HG03108 (cell line): ENCODE measurements around the gene NAT14.

ENCODE experiments used
- ATAC-seq: cut with Tn5 transposase; IDR thresholded peaks from one replicate; pipeline ENCODE4 v1.9.1; 2021; ENCODE audit warnings: moderate library complexity; ENCODE audit not compliant: unreplicated experiment

Gene NAT14

DNA sequence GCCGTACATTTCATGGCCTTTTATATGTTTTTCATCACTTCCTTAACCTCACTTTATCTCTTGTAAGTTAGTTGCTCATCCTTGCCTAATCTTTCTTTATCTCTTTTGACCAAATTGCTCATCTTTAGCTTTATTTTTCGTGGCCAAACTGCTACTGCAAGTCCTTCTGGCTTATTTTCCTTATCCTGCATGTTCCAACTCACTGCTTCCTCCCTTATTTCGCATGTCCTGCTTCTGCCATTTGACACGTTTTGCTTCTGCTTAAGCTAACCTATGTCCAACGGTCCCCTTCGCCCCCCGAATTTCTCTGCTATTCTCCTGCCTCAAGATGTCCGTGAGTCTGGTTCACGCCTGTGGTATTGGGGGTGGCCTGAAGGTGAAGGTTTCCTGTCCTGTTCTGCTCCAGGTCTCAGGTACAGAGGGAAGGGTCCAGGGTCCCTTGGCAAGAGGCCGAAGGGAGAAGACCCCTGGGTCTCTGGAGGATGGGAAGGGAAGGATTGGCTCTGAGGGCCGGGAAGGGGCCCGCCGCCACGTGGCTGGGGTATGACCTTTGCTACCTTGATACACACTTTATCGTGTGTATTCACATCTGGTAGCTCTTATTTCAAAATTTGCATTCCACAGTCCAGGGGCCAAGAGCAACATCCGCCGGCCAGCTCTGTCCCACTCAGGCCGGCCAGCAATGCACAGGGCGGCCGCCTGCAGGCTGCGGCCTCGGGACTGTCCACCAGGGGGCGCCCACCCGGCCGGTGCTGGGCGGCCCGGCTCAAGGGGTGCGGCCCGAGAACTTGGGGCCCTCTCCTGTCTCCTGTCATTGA, 17.5 kb upstream of the NAT14 start:
- no peak for ATAC-seq

GRCh38 chr19:55468054-55468393, 17.0 kb upstream of the NAT14 start:
- no peak for ATAC-seq

DNA sequence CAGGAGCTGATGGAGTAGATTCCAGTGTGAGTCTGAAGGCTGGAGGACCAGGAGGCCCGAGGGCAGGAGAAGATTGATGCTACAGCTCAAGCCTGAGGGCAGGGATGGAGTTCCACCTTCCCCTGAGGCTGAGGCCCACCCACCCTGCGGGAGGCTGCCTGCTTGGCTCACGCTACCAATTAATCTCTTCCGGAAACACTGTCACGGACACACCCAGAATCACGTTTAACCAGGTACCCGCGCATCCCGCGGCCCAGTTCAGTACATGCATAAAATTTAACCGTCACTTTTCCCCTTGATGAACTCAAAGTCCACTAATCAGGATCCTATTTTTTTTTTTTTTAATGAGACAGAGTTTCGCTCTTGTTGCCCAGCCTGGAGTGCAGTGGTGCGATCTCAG, 13.7 kb upstream of the NAT14 start:
- no peak for ATAC-seq

GRCh38 chr19:55472463-55472862, 12.5 kb upstream of the NAT14 start:
- ATAC-seq = no peak

DNA sequence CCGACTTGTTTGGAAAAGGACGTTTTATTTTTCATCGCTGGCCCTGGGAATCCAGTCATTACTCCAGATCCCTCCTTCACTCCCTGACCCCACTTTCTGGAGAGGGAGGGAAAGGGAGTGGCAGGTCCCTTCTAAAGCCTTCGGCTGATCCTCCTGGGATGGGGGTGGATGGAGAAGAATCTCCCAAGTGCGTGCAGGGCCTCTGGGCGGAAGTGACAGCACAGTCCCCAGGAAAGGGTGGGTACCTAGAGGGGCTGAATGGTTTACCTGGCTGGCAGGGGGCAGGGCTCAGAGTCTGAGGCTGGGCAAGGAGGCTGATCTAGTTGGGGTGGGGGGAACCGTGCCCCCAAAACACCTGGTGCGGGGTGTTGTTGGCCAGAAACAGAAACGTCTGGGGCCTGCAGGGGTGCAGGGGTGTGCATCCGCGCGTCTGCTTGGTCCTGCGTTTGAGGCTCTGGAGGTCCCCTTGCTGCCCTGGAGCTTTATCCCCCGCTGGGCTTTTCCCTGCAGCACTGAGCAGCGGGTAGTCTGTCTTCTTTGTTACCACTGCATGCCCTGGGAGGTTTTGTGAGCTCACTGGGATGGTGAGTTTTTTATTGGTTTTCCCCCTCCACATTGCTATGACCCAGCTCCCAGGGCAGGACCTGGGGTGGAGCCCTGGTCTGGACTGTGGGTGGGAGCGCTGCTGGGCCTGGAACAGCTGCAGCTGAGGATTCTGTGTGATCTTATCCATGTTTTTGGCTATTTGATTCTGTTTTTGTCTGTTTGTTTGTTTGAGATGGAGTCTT, 11.6 kb upstream of the NAT14 start:
- no peak for ATAC-seq

DNA sequence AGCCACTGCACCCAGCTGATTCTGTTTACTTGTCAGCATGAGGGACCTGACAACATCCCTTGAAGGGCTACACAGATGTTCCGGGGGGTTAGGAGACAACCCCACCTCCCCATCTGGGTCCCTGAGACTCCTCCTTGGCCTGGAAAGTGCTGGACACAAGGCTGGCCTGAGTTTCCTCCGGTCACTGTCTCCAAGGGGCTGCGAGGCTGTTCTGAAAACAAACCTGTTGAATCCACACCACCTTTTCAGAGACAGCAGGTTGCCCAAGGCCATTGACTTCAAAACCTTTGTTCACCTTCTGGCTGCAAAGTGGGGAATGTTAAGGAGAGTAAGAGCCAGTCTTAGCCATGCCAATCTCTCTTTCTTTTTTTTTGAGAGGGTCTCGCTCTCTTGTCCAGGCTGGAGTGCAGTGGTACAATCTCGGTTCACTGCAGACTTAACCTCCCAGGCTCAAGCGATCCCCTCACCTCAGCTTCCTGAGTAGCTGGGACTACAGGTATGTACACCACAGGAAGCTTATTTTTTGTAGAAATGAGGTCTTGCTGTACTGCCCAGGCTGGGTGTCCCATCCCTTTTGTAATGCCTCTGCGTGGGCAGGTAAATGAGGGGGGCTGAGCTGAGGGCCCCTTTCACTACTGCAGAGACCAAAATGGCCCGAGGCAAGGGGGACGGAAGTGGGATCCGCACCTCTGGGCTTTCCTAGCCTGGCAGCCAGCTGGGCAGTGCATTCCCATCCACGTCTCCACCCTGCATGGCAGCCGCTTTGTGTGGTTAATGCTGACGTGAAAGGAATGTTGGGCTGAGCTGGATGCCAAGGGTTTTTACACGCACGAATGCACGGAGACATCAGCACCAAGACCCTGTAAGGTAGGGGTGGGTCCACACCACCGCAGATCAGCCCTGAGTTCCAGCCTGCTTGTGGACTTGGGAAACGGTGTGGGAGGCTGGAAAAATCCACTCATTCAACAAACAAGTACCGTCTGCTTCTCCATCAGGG, 10.4 kb upstream of the NAT14 start:
- ATAC-seq = no peak

- ATAC-seq = peak; percentile 86
Observed at GRCh38 chr19:55476100-55476775, 8.8 kb upstream of the NAT14 start, which contains the start of gene ZNF628. Gene ZNF628, plus strand, starts transcription at chr19:55476617. Its CDS starts 3,294 bp downstream, at chr19:55479911.

- ATAC-seq = no peak
Observed at GRCh38 chr19:55477905-55478304, 7.1 kb upstream of the NAT14 start.

DNA sequence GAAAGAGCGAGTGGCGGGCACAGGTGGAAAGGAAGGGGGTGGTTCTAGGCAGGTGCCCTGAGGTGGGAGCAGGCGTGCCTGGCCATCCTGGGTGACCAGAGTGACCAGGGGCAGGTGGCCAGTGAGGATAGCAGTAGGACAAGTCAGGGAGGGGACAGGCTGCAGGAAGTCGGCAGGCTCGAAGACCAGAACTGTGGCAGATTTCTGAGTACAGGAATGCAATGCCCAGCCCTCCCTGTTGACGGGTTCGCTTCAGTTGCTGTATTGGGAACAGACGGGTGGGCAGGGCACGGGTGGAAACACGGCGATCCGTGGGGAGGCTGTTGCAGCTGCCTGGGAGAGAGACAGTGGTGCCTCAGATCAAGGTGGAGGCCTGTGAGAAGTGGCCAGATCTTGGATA, 6.6 kb upstream of the NAT14 start:
- no peak for ATAC-seq

DNA sequence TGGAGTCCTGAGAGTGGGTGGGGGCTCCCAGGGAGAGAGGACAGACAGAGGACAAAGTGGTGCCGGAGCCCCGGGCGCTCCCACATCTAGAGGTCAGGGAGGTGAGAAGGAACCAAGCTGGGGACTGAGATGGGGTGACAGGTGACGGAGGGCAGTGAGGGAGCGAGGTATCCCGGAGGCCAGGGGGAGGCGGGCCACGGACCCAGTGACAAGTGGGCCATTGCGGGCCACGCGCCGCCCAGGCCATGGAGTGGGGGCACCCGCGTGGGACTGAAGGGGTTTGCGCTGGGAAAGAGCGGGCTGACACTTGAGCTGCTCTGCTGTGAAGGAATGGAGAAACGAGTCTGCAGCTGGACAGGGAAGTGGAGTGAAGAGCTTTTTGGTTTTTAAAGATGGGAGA, 5.9 kb upstream of the NAT14 start:
- ATAC-seq = no peak

DNA sequence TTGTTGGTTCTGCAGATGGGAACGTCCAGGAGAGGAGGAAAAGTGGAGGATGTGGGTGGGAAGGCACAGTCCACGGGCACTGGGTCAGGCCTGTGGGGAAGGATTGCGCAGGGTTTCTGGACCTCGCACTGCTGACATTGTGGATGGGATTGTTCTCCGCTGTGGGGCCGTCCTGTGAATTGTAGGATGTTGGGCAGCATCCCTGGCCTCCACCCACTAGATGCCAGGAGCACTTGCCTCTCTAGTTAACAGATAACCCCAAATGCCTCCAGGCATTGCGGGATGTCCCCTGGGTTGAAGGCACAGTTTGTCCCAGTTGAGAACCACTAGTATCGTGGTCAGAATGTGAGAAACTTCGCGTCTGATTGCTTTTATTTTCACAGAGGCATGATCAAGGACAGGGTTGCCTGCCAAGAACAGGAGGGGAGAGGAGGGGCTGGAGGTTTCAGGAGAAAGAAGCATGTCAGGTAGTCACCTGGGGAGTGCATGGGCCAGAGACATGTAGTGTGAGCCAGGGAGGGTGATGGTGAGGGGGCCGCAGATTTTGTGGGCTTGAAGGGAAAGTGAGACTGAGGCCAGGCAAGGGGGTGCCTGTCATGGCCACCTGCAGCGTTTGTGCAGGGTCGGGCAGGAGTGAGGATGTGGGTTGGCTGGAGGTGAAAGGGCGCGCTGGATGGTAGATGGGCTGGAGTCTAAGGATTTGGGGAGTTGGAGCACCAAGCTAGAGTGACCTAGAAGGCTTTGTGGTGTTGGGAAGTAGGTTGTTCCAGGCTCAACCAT, 5.3 kb upstream of the NAT14 start:
- no peak for ATAC-seq

- ATAC-seq = no peak
Observed at GRCh38 chr19:55481148-55481793, 3.7 kb upstream of the NAT14 start.

DNA sequence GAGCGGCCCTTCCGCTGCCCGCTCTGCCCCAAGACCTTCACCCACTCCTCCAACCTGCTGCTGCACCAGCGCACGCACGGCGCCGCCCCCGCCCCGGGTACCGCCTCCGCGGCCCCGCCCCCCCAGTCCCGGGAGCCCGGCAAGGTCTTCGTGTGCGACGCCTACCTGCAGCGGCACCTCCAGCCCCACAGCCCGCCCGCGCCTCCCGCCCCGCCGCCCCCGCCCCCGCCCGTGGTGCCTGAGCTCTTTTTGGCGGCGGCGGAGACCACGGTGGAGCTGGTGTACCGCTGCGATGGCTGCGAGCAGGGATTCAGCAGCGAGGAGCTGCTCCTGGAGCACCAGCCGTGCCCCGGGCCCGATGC, 3.2 kb upstream of the NAT14 start:
- no peak for ATAC-seq

DNA sequence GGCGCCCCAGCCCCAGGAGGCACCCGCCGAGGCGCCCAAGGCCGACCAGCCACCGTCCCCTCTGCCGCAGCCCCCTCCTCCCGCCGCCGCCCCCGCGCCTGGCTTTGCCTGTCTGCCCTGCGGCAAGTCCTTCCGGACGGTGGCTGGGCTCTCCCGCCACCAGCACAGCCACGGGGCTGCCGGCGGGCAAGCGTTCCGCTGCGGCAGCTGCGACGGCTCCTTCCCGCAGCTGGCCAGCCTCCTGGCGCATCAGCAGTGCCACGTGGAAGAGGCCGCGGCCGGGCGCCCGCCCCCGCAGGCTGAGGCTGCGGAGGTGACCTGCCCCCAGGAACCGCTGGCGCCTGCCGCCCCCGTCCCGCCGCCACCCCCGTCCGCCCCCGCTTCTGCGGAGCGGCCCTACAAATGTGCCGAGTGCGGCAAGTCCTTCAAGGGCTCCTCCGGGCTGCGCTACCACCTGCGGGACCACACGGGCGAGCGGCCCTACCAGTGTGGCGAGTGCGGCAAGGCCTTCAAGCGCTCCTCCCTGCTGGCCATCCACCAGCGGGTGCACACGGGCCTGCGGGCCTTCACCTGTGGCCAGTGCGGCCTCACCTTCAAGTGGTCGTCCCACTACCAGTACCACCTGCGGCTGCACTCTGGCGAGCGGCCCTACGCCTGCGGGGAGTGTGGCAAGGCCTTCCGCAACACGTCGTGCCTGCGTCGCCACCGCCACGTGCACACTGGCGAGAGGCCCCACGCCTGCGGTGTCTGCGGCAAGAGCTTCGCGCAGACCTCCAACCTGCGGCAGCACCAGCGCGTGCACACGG, 2.6 kb upstream of the NAT14 start:
- no peak for ATAC-seq

DNA sequence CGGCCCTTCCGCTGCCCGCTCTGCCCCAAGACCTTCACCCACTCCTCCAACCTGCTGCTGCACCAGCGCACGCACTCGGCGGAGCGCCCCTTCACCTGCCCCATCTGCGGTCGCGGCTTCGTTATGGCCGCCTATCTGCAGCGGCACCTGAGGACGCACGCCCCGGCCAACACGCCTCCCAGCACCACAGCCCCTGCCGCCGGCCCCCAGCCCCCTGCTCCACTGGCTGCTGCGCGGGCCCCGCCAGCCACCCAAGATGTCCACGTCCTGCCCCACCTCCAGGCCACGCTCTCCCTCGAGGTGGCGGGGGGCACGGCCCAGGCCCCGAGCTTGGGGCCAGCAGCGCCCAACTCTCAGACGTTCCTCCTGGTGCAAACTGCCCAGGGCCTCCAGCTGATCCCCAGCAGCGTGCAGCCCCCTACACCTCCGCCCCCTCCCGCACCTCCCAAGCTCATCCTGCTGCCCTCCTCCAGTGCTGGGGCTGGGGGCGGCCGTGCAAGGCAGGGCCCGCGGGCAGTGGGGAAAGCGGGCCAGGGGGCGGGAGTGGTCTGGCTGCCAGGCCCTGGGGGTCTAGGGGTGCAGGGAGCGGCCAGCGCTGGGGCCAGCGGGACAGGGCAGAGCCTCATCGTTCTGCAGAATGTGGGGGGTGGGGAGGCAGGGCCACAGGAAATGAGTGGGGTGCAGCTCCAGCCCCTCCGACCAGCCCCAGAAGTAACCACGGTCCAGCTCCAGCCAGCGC, 1.9 kb upstream of the NAT14 start:
- ATAC-seq = no peak

DNA sequence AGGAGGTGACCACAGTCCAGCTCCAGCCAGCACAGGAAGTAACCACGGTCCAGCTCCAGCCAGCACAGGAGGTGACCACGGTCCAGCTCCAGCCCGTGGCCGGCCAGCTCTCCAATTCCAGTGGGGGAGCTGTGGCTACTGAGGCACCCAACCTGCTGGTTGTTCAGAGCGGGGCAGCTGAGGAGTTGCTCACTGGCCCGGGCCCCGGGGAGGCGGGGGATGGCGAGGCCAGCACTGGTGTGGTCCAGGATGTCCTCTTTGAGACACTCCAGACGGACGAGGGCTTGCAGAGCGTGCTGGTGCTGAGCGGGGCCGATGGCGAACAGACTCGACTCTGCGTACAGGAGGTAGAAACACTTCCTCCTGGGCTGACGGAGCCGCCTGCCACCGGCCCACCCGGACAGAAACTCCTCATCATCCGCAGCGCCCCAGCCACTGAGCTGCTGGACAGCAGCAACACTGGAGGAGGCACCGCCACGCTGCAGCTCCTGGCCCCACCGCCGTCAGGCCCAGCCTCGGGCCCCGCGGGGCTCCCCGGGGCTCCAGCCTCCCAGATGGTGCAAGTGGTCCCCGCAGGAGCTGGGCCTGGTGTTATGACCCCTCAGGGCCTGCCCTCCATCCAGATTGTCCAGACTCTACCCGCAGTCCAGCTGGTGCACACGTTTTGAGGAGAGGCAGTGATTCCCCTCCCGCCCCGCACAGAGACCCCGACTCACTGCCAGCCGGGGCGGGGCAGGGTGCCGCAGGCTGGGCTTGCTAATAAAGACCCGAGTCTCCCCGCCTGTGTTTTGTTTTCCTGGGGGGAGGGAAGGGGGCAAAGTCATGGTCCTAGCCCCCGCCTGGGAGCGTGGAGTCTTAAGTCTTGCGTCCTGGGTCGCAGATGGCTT, 1.0 kb upstream of the NAT14 start:
- no peak for ATAC-seq

- no peak for ATAC-seq
Observed at GRCh38 chr19:55485439-55486011, 537 bp downstream of the NAT14 start.
